ENCODE measurements around the gene EFHC1.

DNA sequence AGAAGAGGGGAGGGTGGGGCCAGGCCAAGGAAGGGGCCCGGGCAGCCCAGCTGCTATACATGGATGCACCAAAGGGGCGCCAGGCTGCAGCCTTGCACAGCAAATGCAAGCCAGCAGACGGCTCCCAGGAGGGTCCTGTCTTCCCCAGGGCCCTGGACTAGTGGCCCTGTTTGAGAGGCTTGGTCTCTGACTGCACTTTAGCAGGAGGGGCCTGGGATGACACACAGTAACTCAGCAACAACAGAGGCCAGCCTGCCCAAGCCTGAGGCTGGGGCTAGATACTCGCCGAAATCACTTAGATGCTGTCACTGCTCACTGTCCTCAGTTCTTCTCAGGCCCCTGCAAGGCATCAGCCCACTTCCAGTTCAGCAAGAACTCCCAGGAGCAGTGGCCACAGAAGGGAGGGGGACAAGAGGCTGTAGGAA lies 83.2 kb downstream of the EFHC1 start:
- TF ChIP-seq POLR2A (IDR thresholded peaks at IDR 0.05) (no peak), CTCF (IDR thresholded peaks at IDR 0.05) (no peak), POLR2AphosphoS5 (IDR thresholded peaks at IDR 0.05) (no peak), EP300 (IDR thresholded peaks at IDR 0.05) (no peak)
